Right ventricle myocardium superior (tissue), 1 donor: ENCODE data around the gene TRIM63. TPM values are rescaled to one million over a fixed set of nuclear protein-coding genes. Genes with fewer than 3 reads are reported as not detected.
"Not testable (repeated sequence)": the region's sequence is repeated elsewhere in the genome, so short reads cannot be mapped to it uniquely, and the experiment has no call there.

Experiments
- ATAC-seq: fragments of 200-7000 bp; cut with Tn5 transposase; one replicate; pipeline ENCODE4 v1.9.1; 2020; ENCODE audit warnings: mild to moderate bottlenecking; ENCODE audit not compliant: poor library complexity
- DNase-seq: peaks from one replicate; pipeline ENCODE4 v3.0.0-alpha.2; 2020
- intact Hi-C: fragments of 100-400 bp; cut with DNase I; formaldehyde crosslinking; loops from one replicate; pipeline ENCODE4 v1.11.2; 2022
- total RNA-seq: library from RNA; stranded (reverse); fragmentation: NEBNext Ultra II Directional; extraction: Animal tissue kit (Norgen Biotek cat#: 25700); gene quantifications from one replicate; pipeline ENCODE4 v1.2.1, GENCODE V29; 2021
- donor health status: DM: no; HTN: yes; CAD: no; lungs with severe emphysema.

TRIM63 gene
- total RNA-seq, 1 donor from 2014 or later, result 229 TPM

- peak; percentile 42 for ATAC-seq
- intact Hi-C loops, DNase-seq: not testable (repeated sequence)
Observed at GRCh38 chr1:26093569-26093968, 26.1 kb upstream of the TRIM63 start.

- ATAC-seq (no peak), DNase-seq (no peak)
- intact Hi-C loops, result no loop called here
Observed at GRCh38 chr1:26092422-26092821, 25.0 kb upstream of the TRIM63 start.

- intact Hi-C loops, result no loop called here
Observed at GRCh38 chr1:26090893-26091292, 23.5 kb upstream of the TRIM63 start.

GRCh38 chr1:26089125-26089524 lies 21.7 kb upstream of the TRIM63 start:
- ATAC-seq (no peak), DNase-seq (no peak)
- intact Hi-C loops, result no loop called here

More at GRCh38 chr1:26090893-26091292, 23.5 kb upstream of the TRIM63 start:
- no peak for ATAC-seq
- no peak for DNase-seq

GRCh38 chr1:26084844-26085243 lies 17.4 kb upstream of the TRIM63 start:
- DNase-seq (no peak), ATAC-seq (no peak)
- intact Hi-C loops, result no loop called here

- DNase-seq (peak; percentile 58), ATAC-seq (peak; percentile 80)
- intact Hi-C loops, result no loop called here
Observed at GRCh38 chr1:26084091-26084561, 16.7 kb upstream of the TRIM63 start.

- ATAC-seq (peak; percentile 85), DNase-seq (no peak)
- intact Hi-C loops, result no loop called here
Observed at GRCh38 chr1:26083208-26083607, 15.8 kb upstream of the TRIM63 start.

- DNase-seq, result no peak
- peak; percentile 4 for ATAC-seq
- intact Hi-C loops, result no loop called here
Observed at GRCh38 chr1:26082020-26082350, 14.6 kb upstream of the TRIM63 start.

- intact Hi-C loops, result no loop called here
- peak; percentile 49 for ATAC-seq
- DNase-seq, result peak; percentile 73
Observed at GRCh38 chr1:26081267-26082019, 14.0 kb upstream of the TRIM63 start.

- no peak for DNase-seq
- intact Hi-C loops, result no loop called here
- ATAC-seq, result no peak
Observed at GRCh38 chr1:26079960-26080814, 12.8 kb upstream of the TRIM63 start.

GRCh38 chr1:26079178-26079563 lies 11.7 kb upstream of the TRIM63 start:
- ATAC-seq (no peak), DNase-seq (no peak)
- intact Hi-C loops, result no loop called here

- DNase-seq (no peak), ATAC-seq (no peak)
- intact Hi-C loops, result no loop called here
Observed at GRCh38 chr1:26078286-26079177, 11.1 kb upstream of the TRIM63 start.

- DNase-seq, result no peak
- no peak for ATAC-seq
- intact Hi-C loops, result no loop called here
Observed at GRCh38 chr1:26077524-26077923, 10.1 kb upstream of the TRIM63 start.

GRCh38 chr1:26075421-26076144 lies 8.2 kb upstream of the TRIM63 start:
- DNase-seq (peak; percentile 64), ATAC-seq (peak; percentile 73)
- intact Hi-C loops, result no loop called here

- ATAC-seq (peak; percentile 71), DNase-seq (peak; percentile 78)
- intact Hi-C loops, result no loop called here
Observed at GRCh38 chr1:26072305-26072704, 4.9 kb upstream of the TRIM63 start.

- ATAC-seq, result no peak
- intact Hi-C loops, result no loop called here
- DNase-seq, result no peak
Observed at GRCh38 chr1:26070963-26071342, 3.5 kb upstream of the TRIM63 start.

GRCh38 chr1:26070296-26070962 lies 3.0 kb upstream of the TRIM63 start:
- no peak for ATAC-seq
- intact Hi-C loops, result no loop called here
- no peak for DNase-seq

- DNase-seq (no peak), ATAC-seq (no peak)
- intact Hi-C loops, result no loop called here
Observed at GRCh38 chr1:26069941-26070295, 2.5 kb upstream of the TRIM63 start.
